HepG2 (cell line): Measurements from ENCODE around the gene NLGN3. TPM values are rescaled to one million over a fixed set of nuclear protein-coding genes. Genes with fewer than 3 reads are reported as not detected.
A peak's percentile ranks its signal among the peaks of the same experiment; 100 is the strongest.

Experiments
- HNF1B ChIP-seq: sonication (generic); formaldehyde crosslinking; IDR thresholded peaks from 2 replicates; pipeline ENCODE4 v1.5.1; 2020; ENCODE audit warnings: mild to moderate bottlenecking, moderate library complexity, missing genetic modification reagents
- HNF4A ChIP-seq: sonication (generic); formaldehyde crosslinking; IDR thresholded peaks from 2 replicates; pipeline ENCODE4 v1.4.0; 2020; ENCODE audit warnings: missing genetic modification reagents
- MXD4 ChIP-seq: IDR thresholded peaks from 2 replicates; pipeline ENCODE4 v1.6.1; 2016; ENCODE audit warnings: mild to moderate bottlenecking, missing biosample characterization, missing genetic modification reagents
- MXI1 ChIP-seq: IDR thresholded peaks from 3 replicates; pipeline ENCODE4 v1.6.1; 2012; ENCODE audit warnings: low read depth, low read length, inconsistent platforms, borderline replicate concordance
- NR2F6 ChIP-seq, 2 experiments: IDR thresholded peaks; 2 replicates each; pipeline ENCODE4 v1.6.1; 2016; ENCODE audit warnings: antibody characterized with exemption in 1 of 2, mild to moderate bottlenecking in 1 of 2
- REPIN1 ChIP-seq: sonication (generic); formaldehyde crosslinking; IDR thresholded peaks from 2 replicates; pipeline ENCODE4 v1.8.0; 2022; ENCODE audit warnings: missing genetic modification reagents, low read depth, mild to moderate bottlenecking, borderline replicate concordance
- ZNF574 ChIP-seq: sonication (generic); formaldehyde crosslinking; IDR thresholded peaks from 2 replicates; pipeline ENCODE4 v1.4.0; 2020; ENCODE audit warnings: missing genetic modification reagents
- ZNF672 ChIP-seq: sonication (generic); formaldehyde crosslinking; IDR thresholded peaks from 2 replicates; pipeline ENCODE4 v1.8.1; 2022; ENCODE audit warnings: missing genetic modification reagents
- ZNF687 ChIP-seq: sonication (generic); formaldehyde crosslinking; IDR thresholded peaks from 2 replicates; pipeline ENCODE4 v1.5.1; 2020; ENCODE audit warnings: mild to moderate bottlenecking, missing genetic modification reagents, moderate library complexity
- polyA plus RNA-seq, 8 experiments: library from polyadenylated mRNA; depleted of rRNA in 3 of 8; stranded (reverse) in 7 of 8; unstranded in 1 of 8; fragments of >200 nt; fragmentation: Illumina TruSeq in 4 of 8; extraction: Trizol in 4 of 8; gene quantifications; 2 replicates each; pipeline versions ENCODE4 v1.2.1 to v1.2.3, GENCODE V29; 2011 to 2016; ENCODE audit warnings: low read depth in 4 of 8, missing spikeins in 1 of 8, mixed read lengths in 1 of 8; ENCODE audit not compliant: insufficient read depth in 1 of 8
- total RNA-seq, 5 experiments: library from RNA; depleted of rRNA; stranded (reverse); fragments of >200 nt; fragmentation: Illumina TruSeq; extraction: Trizol; gene quantifications; 2 replicates each; pipeline ENCODE4 v1.2.3, GENCODE V29; 2016; ENCODE audit warnings: low read depth in 1 of 5
- TF ChIP-seq, protein P1 (sequence below): sonication (generic); formaldehyde crosslinking; IDR thresholded peaks from 2 replicates; pipeline ENCODE4 v1.4.0; 2020; ENCODE audit warnings: missing genetic modification reagents, borderline replicate concordance

The NLGN3 gene
- total and polyA plus RNA-seq, 2 of the 13 experiments (the other 11 are each of a cell fraction or from before 2014, with no cell fraction given), result 0.04 to 0.16 TPM

GRCh38 chrX:71214604-71215337 is 70.1 kb downstream of the NLGN3 start (continued):
- TF ChIP-seq, protein P1, sequence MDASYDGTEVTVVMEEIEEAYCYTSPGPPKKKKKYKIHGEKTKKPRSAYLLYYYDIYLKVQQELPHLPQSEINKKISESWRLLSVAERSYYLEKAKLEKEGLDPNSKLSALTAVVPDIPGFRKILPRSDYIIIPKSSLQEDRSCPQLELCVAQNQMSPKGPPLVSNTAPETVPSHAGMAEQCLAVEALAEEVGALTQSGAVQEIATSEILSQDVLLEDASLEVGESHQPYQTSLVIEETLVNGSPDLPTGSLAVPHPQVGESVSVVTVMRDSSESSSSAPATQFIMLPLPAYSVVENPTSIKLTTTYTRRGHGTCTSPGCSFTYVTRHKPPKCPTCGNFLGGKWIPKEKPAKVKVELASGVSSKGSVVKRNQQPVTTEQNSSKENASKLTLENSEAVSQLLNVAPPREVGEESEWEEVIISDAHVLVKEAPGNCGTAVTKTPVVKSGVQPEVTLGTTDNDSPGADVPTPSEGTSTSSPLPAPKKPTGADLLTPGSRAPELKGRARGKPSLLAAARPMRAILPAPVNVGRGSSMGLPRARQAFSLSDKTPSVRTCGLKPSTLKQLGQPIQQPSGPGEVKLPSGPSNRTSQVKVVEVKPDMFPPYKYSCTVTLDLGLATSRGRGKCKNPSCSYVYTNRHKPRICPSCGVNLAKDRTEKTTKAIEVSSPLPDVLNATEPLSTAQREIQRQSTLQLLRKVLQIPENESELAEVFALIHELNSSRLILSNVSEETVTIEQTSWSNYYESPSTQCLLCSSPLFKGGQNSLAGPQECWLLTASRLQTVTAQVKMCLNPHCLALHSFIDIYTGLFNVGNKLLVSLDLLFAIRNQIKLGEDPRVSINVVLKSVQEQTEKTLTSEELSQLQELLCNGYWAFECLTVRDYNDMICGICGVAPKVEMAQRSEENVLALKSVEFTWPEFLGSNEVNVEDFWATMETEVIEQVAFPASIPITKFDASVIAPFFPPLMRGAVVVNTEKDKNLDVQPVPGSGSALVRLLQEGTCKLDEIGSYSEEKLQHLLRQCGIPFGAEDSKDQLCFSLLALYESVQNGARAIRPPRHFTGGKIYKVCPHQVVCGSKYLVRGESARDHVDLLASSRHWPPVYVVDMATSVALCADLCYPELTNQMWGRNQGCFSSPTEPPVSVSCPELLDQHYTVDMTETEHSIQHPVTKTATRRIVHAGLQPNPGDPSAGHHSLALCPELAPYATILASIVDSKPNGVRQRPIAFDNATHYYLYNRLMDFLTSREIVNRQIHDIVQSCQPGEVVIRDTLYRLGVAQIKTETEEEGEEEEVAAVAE, result no peak
- TF ChIP-seq ZNF687 (CRISPR knock-in tag), result peak; percentile 81
- TF ChIP-seq REPIN1 (CRISPR knock-in tag), result peak; percentile 77; the same call in 1 of the 2 replicates
- peak; percentile 13; the same call in 1 of the 2 replicates for TF ChIP-seq NR2F6 (IDR thresholded peaks at IDR 0.05)
- TF ChIP-seq NR2F6 (CRISPR knock-in tag; IDR thresholded peaks at IDR 0.05), result peak; percentile 66
- TF ChIP-seq MXD4 (CRISPR knock-in tag), result peak; percentile 58; the same call in 1 of the 2 replicates
- TF ChIP-seq HNF1B (CRISPR knock-in tag), result peak; percentile 98
- TF ChIP-seq MXI1, result 0 out of 3 replicates have a peak, but pooled peaks have one; percentile 33
- peak; percentile 21; the same call in 1 of the 2 replicates for TF ChIP-seq HNF4A (CRISPR knock-in tag)
- TF ChIP-seq ZNF574 (CRISPR knock-in tag), result peak; percentile 66
- TF ChIP-seq ZNF672 (CRISPR knock-in tag), result no peak
